ENCODE results near the gene SEMA5A. TPM values are rescaled to one million over a fixed set of nuclear protein-coding genes. Genes with fewer than 3 reads are reported as not detected.

The SEMA5A gene
- total RNA-seq, 3 donors from 2014 or later = 20.3 to 43.8 (median 33.6) TPM

GRCh38 chr5:9046756-9047481 lies 499.0 kb downstream of the SEMA5A start:
- peak; percentile 8 for ATAC-seq
- H3K4me3 ChIP-seq = no peak overlapping the region
- no peaks in the 10 kb centered on the region for H3K9me3 ChIP-seq
- H3K36me3 ChIP-seq (ENCODE audit: low read depth) = no peaks in the 10 kb centered on the region
- no peaks in the 10 kb centered on the region for H3K4me1 ChIP-seq (ENCODE audit: low read depth)
- intact Hi-C loops (cut with DNase I, micrococcal nuclease) = no loop called here
- DNase-seq = no peak
- TF ChIP-seq, protein P1, sequence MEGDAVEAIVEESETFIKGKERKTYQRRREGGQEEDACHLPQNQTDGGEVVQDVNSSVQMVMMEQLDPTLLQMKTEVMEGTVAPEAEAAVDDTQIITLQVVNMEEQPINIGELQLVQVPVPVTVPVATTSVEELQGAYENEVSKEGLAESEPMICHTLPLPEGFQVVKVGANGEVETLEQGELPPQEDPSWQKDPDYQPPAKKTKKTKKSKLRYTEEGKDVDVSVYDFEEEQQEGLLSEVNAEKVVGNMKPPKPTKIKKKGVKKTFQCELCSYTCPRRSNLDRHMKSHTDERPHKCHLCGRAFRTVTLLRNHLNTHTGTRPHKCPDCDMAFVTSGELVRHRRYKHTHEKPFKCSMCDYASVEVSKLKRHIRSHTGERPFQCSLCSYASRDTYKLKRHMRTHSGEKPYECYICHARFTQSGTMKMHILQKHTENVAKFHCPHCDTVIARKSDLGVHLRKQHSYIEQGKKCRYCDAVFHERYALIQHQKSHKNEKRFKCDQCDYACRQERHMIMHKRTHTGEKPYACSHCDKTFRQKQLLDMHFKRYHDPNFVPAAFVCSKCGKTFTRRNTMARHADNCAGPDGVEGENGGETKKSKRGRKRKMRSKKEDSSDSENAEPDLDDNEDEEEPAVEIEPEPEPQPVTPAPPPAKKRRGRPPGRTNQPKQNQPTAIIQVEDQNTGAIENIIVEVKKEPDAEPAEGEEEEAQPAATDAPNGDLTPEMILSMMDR (IDR thresholded peaks at IDR 0.05) = no peak

GRCh38 chr5:9045946-9046345 lies 499.9 kb downstream of the SEMA5A start:
- ATAC-seq = no peak
- TF ChIP-seq, protein P1 (IDR thresholded peaks at IDR 0.05) = no peak
- intact Hi-C loops (cut with DNase I, micrococcal nuclease) = no loop called here

DNA sequence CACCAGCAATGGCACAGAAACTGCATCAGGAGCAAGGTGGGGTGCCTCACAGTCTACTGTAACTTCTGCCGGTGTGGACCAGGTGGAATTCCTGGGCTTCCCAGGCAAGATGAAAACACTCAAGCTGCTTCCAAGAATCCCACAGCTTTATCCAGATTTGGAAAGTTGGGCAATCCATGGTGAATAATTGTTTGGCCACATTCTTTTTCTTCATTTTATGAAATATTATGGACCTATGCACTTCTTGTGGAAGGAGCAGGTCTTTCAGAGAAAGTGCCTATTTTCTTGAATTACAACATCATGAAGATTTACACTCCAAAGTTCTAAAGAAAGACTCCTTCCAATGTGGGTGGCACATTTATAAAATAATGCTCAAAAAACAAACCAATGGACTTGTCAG lies 503.6 kb downstream of the SEMA5A start:
- intact Hi-C loops (cut with DNase I, micrococcal nuclease) = no loop called here
- no peaks in the 10 kb centered on the region for H3K4me1 ChIP-seq (ENCODE audit: low read depth)
- no peak for DNase-seq
- H3K36me3 ChIP-seq (ENCODE audit: low read depth) = no peaks in the 10 kb centered on the region
- no peaks in the 10 kb centered on the region for H3K9me3 ChIP-seq
- ATAC-seq = no peak
- TF ChIP-seq, protein P1 (IDR thresholded peaks at IDR 0.05) = no peak
- H3K4me3 ChIP-seq = no peak overlapping the region

More at GRCh38 chr5:9045946-9046345, 499.9 kb downstream of the SEMA5A start:
- no peak for DNase-seq
- H3K4me1 ChIP-seq (ENCODE audit: low read depth) = no peaks in the 10 kb centered on the region
- H3K4me3 ChIP-seq = no peak overlapping the region
- no peaks in the 10 kb centered on the region for H3K36me3 ChIP-seq (ENCODE audit: low read depth)
- H3K9me3 ChIP-seq = no peaks in the 10 kb centered on the region

GRCh38 chr5:9040475-9040874 lies 505.4 kb downstream of the SEMA5A start:
- no peak for DNase-seq
- TF ChIP-seq, protein P1 (IDR thresholded peaks at IDR 0.05) = no peak
- ATAC-seq = no peak
- Histone ChIP-seq H3K4me3 (no peak overlapping the region), H3K9me3 (no peaks in the 10 kb centered on the region), H3K4me1 (ENCODE audit: low read depth) (no peaks in the 10 kb centered on the region), H3K36me3 (ENCODE audit: low read depth) (no peaks in the 10 kb centered on the region)
- intact Hi-C loops (cut with DNase I, micrococcal nuclease) = no loop called here

GRCh38 chr5:9037048-9037447 lies 508.8 kb downstream of the SEMA5A start:
- Histone ChIP-seq H3K9me3 (no peaks in the 10 kb centered on the region), H3K36me3 (ENCODE audit: low read depth) (no peaks in the 10 kb centered on the region), H3K4me1 (ENCODE audit: low read depth) (no peaks in the 10 kb centered on the region), H3K4me3 (no peak overlapping the region)
- TF ChIP-seq, protein P1 (IDR thresholded peaks at IDR 0.05) = no peak
- ATAC-seq (no peak), DNase-seq (no peak)
- intact Hi-C loops (cut with DNase I, micrococcal nuclease) = no loop called here
